ENCODE measurements around the gene ATXN10. TPM values are rescaled to one million over a fixed set of nuclear protein-coding genes. Genes with fewer than 3 reads are reported as not detected.

ATXN10 gene
- total RNA-seq, 1 experiment from 2014 or later = 303 TPM

GRCh38 chr22:45833613-45834012 lies 162.0 kb downstream of the ATXN10 start:
- H3K4me3 ChIP-seq = no peak overlapping the region
- peaks cover 3% of the 10 kb centered on the region; the same call in 1 of the 2 replicates for H4K20me1 ChIP-seq (ENCODE audit: insufficient read depth)
- peaks cover 20% of the 10 kb centered on the region for H3K4me1 ChIP-seq (replicated peaks; ENCODE audit: insufficient read depth)
- H3K27ac ChIP-seq = no peak overlapping the region
- H3F3A ChIP-seq (ENCODE audit: insufficient read depth, low read depth) = peaks cover 24% of the 10 kb centered on the region
- H3K79me2 ChIP-seq (ENCODE audit: low read depth) = no peaks in the 10 kb centered on the region
- DNase-seq = no peak
- H3K27me3 ChIP-seq (ENCODE audit: insufficient read depth, low read depth) = no peaks in the 10 kb centered on the region
- peaks cover 6% of the 10 kb centered on the region; the same call in 1 of the 2 replicates for H3K36me3 ChIP-seq (ENCODE audit: low read depth)
- no peak overlapping the region for H3K4me2 ChIP-seq
- intact Hi-C loops (cut with micrococcal nuclease; ENCODE audit: unreplicated experiment) = loop anchor here (5.0 to 10.0 kb wide), 2 partner anchors 189 to 256 kb away; no protein-coding TSS in a partner anchor
- no peak overlapping the region for H2AFZ ChIP-seq
- H3K9me2 ChIP-seq (ENCODE audit: insufficient read depth) = no peaks in the 10 kb centered on the region
- POLR2A ChIA-PET (ENCODE audit: unreplicated experiment) = interaction anchor here (0.6 kb wide), 1 partner anchor 141 kb away, joined by 4 read pairs; no protein-coding TSS in a partner anchor
- no TSS peak for BruUV-seq (replicated peaks)
- CTCF ChIA-PET = no interaction called here
- no peak for TF ChIP-seq EZH2 (IDR thresholded peaks at IDR 0.05; ENCODE audit: low read depth)
- no peaks in the 10 kb centered on the region; the same call in 1 of the 2 replicates for H3K9me3 ChIP-seq (ENCODE audit: insufficient read depth, low read depth)

- peaks cover 20% of the 10 kb centered on the region for H3K4me1 ChIP-seq (replicated peaks; ENCODE audit: insufficient read depth)
- H3K36me3 ChIP-seq (ENCODE audit: low read depth) = peaks cover 8% of the 10 kb centered on the region; the same call in 1 of the 2 replicates
- peaks cover 3% of the 10 kb centered on the region; the same call in 1 of the 2 replicates for H4K20me1 ChIP-seq (ENCODE audit: insufficient read depth)
- TF ChIP-seq CTCF (conservative IDR thresholded peaks at IDR 0.05) = no peak
- TF ChIP-seq EZH2 (IDR thresholded peaks at IDR 0.05; ENCODE audit: low read depth) = no peak
- H3K9me3 ChIP-seq (ENCODE audit: insufficient read depth, low read depth) = no peaks in the 10 kb centered on the region
- intact Hi-C loops (cut with micrococcal nuclease; ENCODE audit: unreplicated experiment) = loop anchor here (5.0 to 10.0 kb wide), 2 partner anchors 189 to 257 kb away; no protein-coding TSS in a partner anchor
- ChIA-PET CTCF (no interaction called here), POLR2A (ENCODE audit: unreplicated experiment) (interaction anchor here (0.6 kb wide), 1 partner anchor 142 kb away, joined by 4 read pairs; no protein-coding TSS in a partner anchor)
- H3K4me3 ChIP-seq = no peak overlapping the region
- H3K27me3 ChIP-seq (ENCODE audit: insufficient read depth, low read depth) = no peaks in the 10 kb centered on the region
- no peak overlapping the region for H3K27ac ChIP-seq
- H3K79me2 ChIP-seq (ENCODE audit: low read depth) = no peaks in the 10 kb centered on the region
- peaks cover 18% of the 10 kb centered on the region for H3F3A ChIP-seq (ENCODE audit: insufficient read depth, low read depth)
- no TSS peak for BruUV-seq (replicated peaks)
- no peaks in the 10 kb centered on the region for H3K9me2 ChIP-seq (ENCODE audit: insufficient read depth)
- H2AFZ ChIP-seq = no peak overlapping the region
- H3K4me2 ChIP-seq = no peak overlapping the region
- DNase-seq = no peak
Measured at GRCh38 chr22:45834241-45834640, 162.6 kb downstream of the ATXN10 start.

- BruUV-seq (replicated peaks) = no TSS peak
- CTCF ChIA-PET = no interaction called here
Measured at GRCh38 chr22:45834795-45835194, 163.2 kb downstream of the ATXN10 start.

More at GRCh38 chr22:45834795-45835194, 163.2 kb downstream of the ATXN10 start:
- peaks cover 12% of the 10 kb centered on the region for H3F3A ChIP-seq (ENCODE audit: insufficient read depth, low read depth)
- H3K36me3 ChIP-seq (ENCODE audit: low read depth) = peaks cover 10% of the 10 kb centered on the region; the same call in 1 of the 2 replicates
- intact Hi-C loops (cut with micrococcal nuclease; ENCODE audit: unreplicated experiment) = loop anchor here (5.0 to 10.0 kb wide), 2 partner anchors 190 to 257 kb away; no protein-coding TSS in a partner anchor
- POLR2A ChIA-PET (ENCODE audit: unreplicated experiment) = no interaction called here
- peaks cover 20% of the 10 kb centered on the region for H3K4me1 ChIP-seq (replicated peaks; ENCODE audit: insufficient read depth)
- no peak overlapping the region for H2AFZ ChIP-seq
- H3K4me2 ChIP-seq = no peak overlapping the region
- H4K20me1 ChIP-seq (ENCODE audit: insufficient read depth) = peaks cover 3% of the 10 kb centered on the region; the same call in 1 of the 2 replicates
- DNase-seq = no peak
- H3K79me2 ChIP-seq (ENCODE audit: low read depth) = no peaks in the 10 kb centered on the region
- H3K9me2 ChIP-seq (ENCODE audit: insufficient read depth) = no peaks in the 10 kb centered on the region
- no peaks in the 10 kb centered on the region for H3K9me3 ChIP-seq (ENCODE audit: insufficient read depth, low read depth)
- no peak for TF ChIP-seq CTCF (conservative IDR thresholded peaks at IDR 0.05)
- no peak for TF ChIP-seq EZH2 (IDR thresholded peaks at IDR 0.05; ENCODE audit: low read depth)
- H3K4me3 ChIP-seq = no peak overlapping the region
- no peaks in the 10 kb centered on the region for H3K27me3 ChIP-seq (ENCODE audit: insufficient read depth, low read depth)
- no peak overlapping the region for H3K27ac ChIP-seq

All from PC-9 (cell line).